ENCODE measurements around the gene DYRK2.

DYRK2 gene

GRCh38 chr12:67665679-67666078 lies 17.1 kb downstream of the DYRK2 start:
- TF ChIP-seq CTCF (IDR thresholded peaks at IDR 0.05; ENCODE audit: control insufficient read depth, insufficient read depth, low read depth, low read length, missing control alignments) = no peak
- DNase-seq (ENCODE audit: low read depth) = no peak
- no peak overlapping the region for H3K4me3 ChIP-seq (ENCODE audit: control insufficient read depth, low read depth, low read length)

- no peak overlapping the region for H3K4me3 ChIP-seq (ENCODE audit: control insufficient read depth, low read depth, low read length)
- no peak for TF ChIP-seq CTCF (IDR thresholded peaks at IDR 0.05; ENCODE audit: control insufficient read depth, insufficient read depth, low read depth, low read length, missing control alignments)
- no peak for DNase-seq (ENCODE audit: low read depth)
Measured at GRCh38 chr12:67666605-67667004, 18.1 kb downstream of the DYRK2 start.

- DNase-seq (ENCODE audit: low read depth) = no peak
- no peak for TF ChIP-seq CTCF (IDR thresholded peaks at IDR 0.05; ENCODE audit: control insufficient read depth, insufficient read depth, low read depth, low read length, missing control alignments)
- H3K4me3 ChIP-seq (ENCODE audit: control insufficient read depth, low read depth, low read length) = no peak overlapping the region
Measured at GRCh38 chr12:67667276-67668073, 18.9 kb downstream of the DYRK2 start.

GRCh38 chr12:67669217-67669933 lies 20.8 kb downstream of the DYRK2 start:
- no peak for TF ChIP-seq CTCF (IDR thresholded peaks at IDR 0.05; ENCODE audit: control insufficient read depth, insufficient read depth, low read depth, low read length, missing control alignments)
- DNase-seq (ENCODE audit: low read depth) = no peak

GRCh38 chr12:67669934-67670631 lies 21.5 kb downstream of the DYRK2 start:
- no peak overlapping the region for H3K4me3 ChIP-seq (ENCODE audit: control insufficient read depth, low read depth, low read length)
- no peak for DNase-seq (ENCODE audit: low read depth)
- no peak for TF ChIP-seq CTCF (IDR thresholded peaks at IDR 0.05; ENCODE audit: control insufficient read depth, insufficient read depth, low read depth, low read length, missing control alignments)

More at GRCh38 chr12:67669217-67669933, 20.8 kb downstream of the DYRK2 start:
- H3K4me3 ChIP-seq (ENCODE audit: control insufficient read depth, low read depth, low read length) = no peak overlapping the region

GRCh38 chr12:67671419-67671818 lies 22.9 kb downstream of the DYRK2 start:
- TF ChIP-seq CTCF (IDR thresholded peaks at IDR 0.05; ENCODE audit: control insufficient read depth, insufficient read depth, low read depth, low read length, missing control alignments) = no peak
- H3K4me3 ChIP-seq (ENCODE audit: control insufficient read depth, low read depth, low read length) = no peak overlapping the region
- DNase-seq (ENCODE audit: low read depth) = no peak

All from AG09309 (cell line).